HFF-Myc (cell line): Measurements from ENCODE around the gene TGFB1I1.
A peak's percentile ranks its signal among the peaks of the same experiment; 100 is the strongest.
"Not testable (repeated sequence)": the region's sequence is repeated elsewhere in the genome, so short reads cannot be mapped to it uniquely, and the experiment has no call there.

Source experiments
- DNase-seq: peaks from one replicate; pipeline ENCODE4 v3.0.0-alpha.2; 2011; ENCODE audit warnings: low read depth; ENCODE audit errors: extremely low read depth
- H3K4me3 ChIP-seq: replicated peaks from 2 replicates; pipeline ENCODE4 v1.5.1; 2011; ENCODE audit warnings: low read depth, mild to moderate bottlenecking, control low read depth, low read length
- TF ChIP-seq, protein P1 (sequence below): IDR thresholded peaks from 2 replicates; pipeline ENCODE4 v1.5.1; 2012; ENCODE audit warnings: mild to moderate bottlenecking, low read depth, low read length, control low read depth; ENCODE audit errors: missing control alignments

TGFB1I1 gene

DNA sequence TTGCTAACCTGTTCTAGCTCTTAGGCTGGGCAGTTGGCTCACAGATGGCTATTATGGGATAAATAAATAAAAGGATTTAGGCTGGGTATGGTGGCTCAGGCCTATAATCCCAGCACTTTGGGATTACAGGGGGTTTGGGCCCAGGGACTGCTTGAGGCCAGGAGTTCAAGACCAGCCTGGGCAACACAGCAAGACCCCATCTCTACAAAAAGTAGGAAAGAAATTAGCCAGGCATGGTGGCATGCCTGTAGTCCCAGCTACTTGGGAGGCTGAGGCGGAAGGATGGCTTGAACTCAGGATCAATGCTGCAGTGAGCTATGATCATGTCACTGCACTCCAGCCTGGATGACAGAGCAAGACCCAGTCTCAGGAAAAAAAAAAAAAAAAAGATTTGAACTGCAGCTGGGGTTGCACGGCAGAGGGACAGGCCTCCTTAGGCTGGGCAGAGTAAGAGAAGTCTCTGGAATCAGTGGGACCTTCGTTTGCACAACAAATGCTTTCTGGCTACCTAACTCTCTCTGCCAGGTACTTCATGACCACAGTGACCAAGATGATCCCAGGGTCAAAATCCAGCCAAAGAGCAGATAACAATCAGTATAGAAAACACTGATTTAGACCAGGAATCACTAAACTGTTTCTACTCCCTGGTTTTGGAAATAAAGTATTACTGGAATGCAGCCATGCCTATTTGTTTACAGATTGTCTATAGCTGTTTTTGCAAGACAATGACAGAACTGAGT is 29.4 kb downstream of the TGFB1I1 start:
- no peak overlapping the region for H3K4me3 ChIP-seq
- TF ChIP-seq, protein P1, sequence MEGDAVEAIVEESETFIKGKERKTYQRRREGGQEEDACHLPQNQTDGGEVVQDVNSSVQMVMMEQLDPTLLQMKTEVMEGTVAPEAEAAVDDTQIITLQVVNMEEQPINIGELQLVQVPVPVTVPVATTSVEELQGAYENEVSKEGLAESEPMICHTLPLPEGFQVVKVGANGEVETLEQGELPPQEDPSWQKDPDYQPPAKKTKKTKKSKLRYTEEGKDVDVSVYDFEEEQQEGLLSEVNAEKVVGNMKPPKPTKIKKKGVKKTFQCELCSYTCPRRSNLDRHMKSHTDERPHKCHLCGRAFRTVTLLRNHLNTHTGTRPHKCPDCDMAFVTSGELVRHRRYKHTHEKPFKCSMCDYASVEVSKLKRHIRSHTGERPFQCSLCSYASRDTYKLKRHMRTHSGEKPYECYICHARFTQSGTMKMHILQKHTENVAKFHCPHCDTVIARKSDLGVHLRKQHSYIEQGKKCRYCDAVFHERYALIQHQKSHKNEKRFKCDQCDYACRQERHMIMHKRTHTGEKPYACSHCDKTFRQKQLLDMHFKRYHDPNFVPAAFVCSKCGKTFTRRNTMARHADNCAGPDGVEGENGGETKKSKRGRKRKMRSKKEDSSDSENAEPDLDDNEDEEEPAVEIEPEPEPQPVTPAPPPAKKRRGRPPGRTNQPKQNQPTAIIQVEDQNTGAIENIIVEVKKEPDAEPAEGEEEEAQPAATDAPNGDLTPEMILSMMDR: no peak
- no peak for DNase-seq

DNA sequence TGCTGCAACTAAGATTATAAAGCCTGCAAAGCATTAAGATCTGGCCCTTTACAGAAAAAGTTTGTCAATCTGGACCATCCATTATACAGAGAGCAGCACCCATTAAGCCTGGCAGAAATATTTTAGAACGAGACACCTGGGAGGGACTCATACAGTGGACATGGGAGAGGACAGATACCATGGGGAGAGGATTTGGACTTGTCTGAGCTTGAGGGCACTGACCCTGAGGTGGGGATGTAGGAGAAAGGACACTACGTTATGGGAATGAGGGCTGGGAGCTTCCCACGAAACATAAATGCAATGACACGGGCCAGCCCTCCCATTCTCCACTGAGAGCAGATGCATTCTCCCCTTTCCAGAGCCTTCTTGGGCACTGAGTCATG is 30.0 kb downstream of the TGFB1I1 start:
- TF ChIP-seq, protein P1: no peak
- no peak overlapping the region for H3K4me3 ChIP-seq
- DNase-seq: no peak

DNA sequence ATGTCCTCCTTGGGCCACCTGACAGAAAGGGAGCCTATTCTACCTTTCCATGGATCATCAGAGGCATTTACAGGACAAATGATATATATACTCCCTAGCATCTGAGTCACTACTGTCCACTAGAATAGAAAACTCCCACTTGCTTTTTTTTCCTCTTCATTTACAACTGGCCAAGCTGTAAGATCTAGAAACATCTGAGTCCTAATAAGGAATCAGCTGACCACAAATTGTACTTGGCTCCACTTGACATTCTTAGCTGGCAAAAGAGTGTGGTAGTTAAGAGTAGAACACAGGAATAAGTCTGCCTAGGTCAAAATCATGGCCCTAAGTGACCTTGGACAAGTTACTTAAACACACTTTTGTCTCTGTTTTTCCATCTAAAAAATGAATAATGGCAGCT is 31.0 kb downstream of the TGFB1I1 start:
- H3K4me3 ChIP-seq: no peak overlapping the region
- DNase-seq: no peak
- TF ChIP-seq, protein P1: no peak

DNA sequence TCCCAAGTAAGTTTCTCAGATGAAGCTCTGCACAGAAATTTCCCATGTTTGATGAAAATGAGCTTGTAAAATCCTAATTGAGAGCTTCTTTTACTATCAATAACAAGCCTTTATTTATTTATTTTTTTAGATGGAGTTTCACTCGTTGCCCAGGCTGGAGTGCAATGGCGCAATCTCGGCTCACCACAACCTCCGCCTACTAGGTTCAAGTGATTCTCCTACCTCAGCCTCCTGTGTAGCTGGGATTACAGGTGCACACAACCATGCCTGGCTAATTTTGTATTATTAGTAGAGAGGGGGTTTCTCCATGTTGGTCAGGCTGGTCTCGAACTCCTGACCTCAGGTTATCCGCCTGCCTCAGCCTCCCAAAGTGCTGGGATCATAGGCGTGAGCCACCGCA is 31.6 kb downstream of the TGFB1I1 start:
- DNase-seq, H3K4me3 ChIP-seq: not testable (repeated sequence)

DNA sequence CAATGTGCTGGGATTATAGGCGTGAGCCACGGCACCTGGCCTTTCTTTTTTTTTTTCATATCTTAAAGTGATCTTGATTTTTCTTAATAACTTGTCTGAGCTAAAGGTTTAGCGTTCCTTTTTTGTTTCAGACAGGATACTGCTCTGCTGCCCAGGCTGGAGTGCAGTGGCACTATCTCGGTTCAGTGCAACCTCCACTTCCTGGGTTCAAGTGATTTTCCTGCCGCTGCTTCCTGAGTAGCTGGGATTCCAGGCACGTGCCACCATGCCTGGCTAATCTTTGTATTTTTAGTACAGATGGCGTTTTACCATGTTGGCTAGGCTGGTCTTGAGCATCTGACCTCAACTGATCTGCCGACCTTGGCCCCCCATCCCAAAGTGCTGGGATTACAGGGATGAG is 32.2 kb downstream of the TGFB1I1 start:
- no peak overlapping the region for H3K4me3 ChIP-seq

DNA sequence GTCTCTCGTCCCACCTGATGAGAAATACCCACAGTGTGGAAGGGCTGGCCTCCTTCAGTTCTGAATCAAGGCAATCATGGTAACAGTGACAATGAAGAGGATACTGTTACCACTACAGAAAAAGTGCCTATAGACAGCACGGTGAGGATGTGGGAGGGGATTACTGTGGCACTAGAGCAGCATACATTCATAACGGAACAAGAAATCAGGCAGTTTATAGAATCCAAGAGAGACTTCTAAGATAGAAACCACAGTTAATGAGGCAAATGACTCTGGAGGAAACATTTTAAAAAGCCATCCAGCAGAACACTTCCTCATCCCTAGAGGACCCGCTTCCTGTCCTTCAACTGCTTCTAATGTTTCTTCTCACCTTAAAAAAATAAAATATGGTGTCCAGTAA is 33.5 kb downstream of the TGFB1I1 start:
- no peak overlapping the region for H3K4me3 ChIP-seq
- no peak for DNase-seq
- TF ChIP-seq, protein P1: no peak

More for the DNA sequence above, 32.2 kb downstream of the TGFB1I1 start:
- TF ChIP-seq, protein P1: no peak
- no peak for DNase-seq

DNA sequence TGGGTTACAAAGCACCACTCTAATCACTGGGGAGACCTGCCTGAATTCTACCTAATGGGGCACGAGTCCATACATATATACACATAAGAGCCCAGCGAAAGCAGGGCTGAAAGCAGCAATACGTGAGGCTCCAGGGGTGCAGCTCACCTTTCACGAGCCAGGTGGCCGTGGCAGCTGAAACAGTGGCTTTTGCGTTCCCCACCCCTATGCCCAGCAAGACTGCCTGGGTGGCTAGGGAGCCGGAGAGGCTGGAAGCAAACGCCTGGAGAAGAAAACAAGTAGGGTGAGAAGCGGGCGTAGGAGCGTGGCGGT is 35.6 kb downstream of the TGFB1I1 start:
- peak overlapping the region; percentile 92 for H3K4me3 ChIP-seq
- TF ChIP-seq, protein P1: no peak
- DNase-seq: no peak
